PFSK-1 (cell line): ENCODE measurements around the gene ZNF362.

Experiments used
- FOXP2 ChIP-seq: optimal IDR thresholded peaks from 2 replicates; pipeline ENCODE3; 2011; ENCODE audit warnings: borderline replicate concordance, control low read depth, inconsistent platforms; ENCODE audit not compliant: insufficient read depth; ENCODE audit errors: extremely low read length, extremely low read depth
- POLR2AphosphoS5 ChIP-seq: IDR thresholded peaks from 2 replicates; pipeline ENCODE4 v1.6.1; 2012; ENCODE audit warnings: low read depth, mild to moderate bottlenecking, control low read depth, low read length, moderate library complexity
- SIN3A ChIP-seq: IDR thresholded peaks from 2 replicates; pipeline ENCODE4 v1.6.1; 2012; ENCODE audit warnings: mild to moderate bottlenecking, low read length, moderate library complexity, borderline replicate concordance; ENCODE audit not compliant: insufficient read depth
- TAF1 ChIP-seq: IDR thresholded peaks from 2 replicates; pipeline ENCODE4 v1.6.1; 2012; ENCODE audit warnings: low read length, control low read depth, borderline replicate concordance; ENCODE audit not compliant: insufficient read depth
- TF ChIP-seq, protein P1 (sequence below), 2 experiments: IDR thresholded peaks; 2 replicates each; pipeline versions ENCODE4 v1.6.1 to v1.8.0; 2011 to 2012; ENCODE audit warnings: low read depth in 2 of 2, low read length in 2 of 2, control low read depth in 1 of 2, inconsistent platforms in 1 of 2, mild to moderate bottlenecking in 1 of 2, moderate library complexity in 1 of 2; ENCODE audit not compliant: insufficient read depth in 1 of 2

ZNF362 gene

DNA sequence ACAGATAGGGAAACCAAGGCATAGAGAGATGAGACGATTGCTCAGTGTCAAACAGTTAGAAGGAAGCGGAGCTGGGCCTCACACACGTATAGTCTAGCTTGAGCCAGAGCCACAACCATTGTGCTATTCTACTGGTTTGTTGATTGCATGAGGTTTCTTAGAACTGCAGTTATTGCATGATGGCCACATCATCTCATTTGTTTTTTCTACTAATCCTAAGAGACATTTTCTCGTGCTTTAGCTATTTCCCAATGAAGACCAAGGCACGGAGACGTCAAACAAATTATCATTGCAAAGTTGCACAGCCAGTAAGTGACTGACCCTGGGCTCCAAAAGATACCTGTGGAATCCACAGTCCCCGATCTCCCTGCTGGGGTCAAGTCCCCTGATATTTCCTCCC is 25.1 kb upstream of the ZNF362 start:
- no peak for TF ChIP-seq SIN3A
- TF ChIP-seq TAF1 = no peak
- TF ChIP-seq POLR2AphosphoS5 = no peak
- TF ChIP-seq, protein P1, sequence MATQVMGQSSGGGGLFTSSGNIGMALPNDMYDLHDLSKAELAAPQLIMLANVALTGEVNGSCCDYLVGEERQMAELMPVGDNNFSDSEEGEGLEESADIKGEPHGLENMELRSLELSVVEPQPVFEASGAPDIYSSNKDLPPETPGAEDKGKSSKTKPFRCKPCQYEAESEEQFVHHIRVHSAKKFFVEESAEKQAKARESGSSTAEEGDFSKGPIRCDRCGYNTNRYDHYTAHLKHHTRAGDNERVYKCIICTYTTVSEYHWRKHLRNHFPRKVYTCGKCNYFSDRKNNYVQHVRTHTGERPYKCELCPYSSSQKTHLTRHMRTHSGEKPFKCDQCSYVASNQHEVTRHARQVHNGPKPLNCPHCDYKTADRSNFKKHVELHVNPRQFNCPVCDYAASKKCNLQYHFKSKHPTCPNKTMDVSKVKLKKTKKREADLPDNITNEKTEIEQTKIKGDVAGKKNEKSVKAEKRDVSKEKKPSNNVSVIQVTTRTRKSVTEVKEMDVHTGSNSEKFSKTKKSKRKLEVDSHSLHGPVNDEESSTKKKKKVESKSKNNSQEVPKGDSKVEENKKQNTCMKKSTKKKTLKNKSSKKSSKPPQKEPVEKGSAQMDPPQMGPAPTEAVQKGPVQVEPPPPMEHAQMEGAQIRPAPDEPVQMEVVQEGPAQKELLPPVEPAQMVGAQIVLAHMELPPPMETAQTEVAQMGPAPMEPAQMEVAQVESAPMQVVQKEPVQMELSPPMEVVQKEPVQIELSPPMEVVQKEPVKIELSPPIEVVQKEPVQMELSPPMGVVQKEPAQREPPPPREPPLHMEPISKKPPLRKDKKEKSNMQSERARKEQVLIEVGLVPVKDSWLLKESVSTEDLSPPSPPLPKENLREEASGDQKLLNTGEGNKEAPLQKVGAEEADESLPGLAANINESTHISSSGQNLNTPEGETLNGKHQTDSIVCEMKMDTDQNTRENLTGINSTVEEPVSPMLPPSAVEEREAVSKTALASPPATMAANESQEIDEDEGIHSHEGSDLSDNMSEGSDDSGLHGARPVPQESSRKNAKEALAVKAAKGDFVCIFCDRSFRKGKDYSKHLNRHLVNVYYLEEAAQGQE (IDR thresholded peaks at IDR 0.05; ENCODE audit: insufficient read depth in 1 of 2, low read depth in 2 of 2, low read length in 2 of 2) = no peak
- TF ChIP-seq FOXP2 = no peak

DNA sequence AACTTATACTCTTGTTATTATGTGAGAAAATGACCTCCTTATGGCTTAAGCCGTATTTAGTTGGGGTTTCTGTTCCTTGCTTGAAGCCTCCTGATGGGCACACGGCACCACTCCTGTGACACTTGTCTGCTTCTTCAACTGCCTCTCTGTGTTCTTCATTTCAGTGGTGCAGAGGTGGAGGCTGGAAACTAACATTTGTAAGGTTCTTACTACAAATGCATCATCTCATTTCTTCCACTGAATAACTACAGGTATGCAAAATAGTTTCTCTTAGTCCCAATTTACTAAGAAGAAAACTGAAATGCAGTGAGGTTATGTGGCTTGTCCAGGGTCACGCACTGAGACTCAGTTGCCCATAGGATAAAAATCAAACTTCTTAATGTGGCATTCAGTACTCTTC is 23.6 kb upstream of the ZNF362 start:
- TF ChIP-seq POLR2AphosphoS5 (no peak), FOXP2 (no peak), SIN3A (no peak), TAF1 (no peak)
- TF ChIP-seq, protein P1 (IDR thresholded peaks at IDR 0.05; ENCODE audit: insufficient read depth in 1 of 2, low read depth in 2 of 2, low read length in 2 of 2) = no peak

- TF ChIP-seq TAF1 (no peak), SIN3A (no peak), POLR2AphosphoS5 (no peak), FOXP2 (no peak)
- TF ChIP-seq, protein P1 (IDR thresholded peaks at IDR 0.05; ENCODE audit: insufficient read depth in 1 of 2, low read depth in 2 of 2, low read length in 2 of 2) = no peak
These were observed 22.2 kb upstream of the ZNF362 start for GRCh38 chr1:33234131-33234530.

- TF ChIP-seq SIN3A = no peak
- TF ChIP-seq POLR2AphosphoS5 = no peak
- TF ChIP-seq TAF1 = no peak
These were observed 21.7 kb upstream of the ZNF362 start for GRCh38 chr1:33234588-33234990.

GRCh38 chr1:33235521-33235920 is 20.8 kb upstream of the ZNF362 start:
- TF ChIP-seq FOXP2 (no peak), POLR2AphosphoS5 (no peak), SIN3A (no peak), TAF1 (no peak)
- TF ChIP-seq, protein P1 (IDR thresholded peaks at IDR 0.05; ENCODE audit: insufficient read depth in 1 of 2, low read depth in 2 of 2, low read length in 2 of 2) = no peak
